HG03066 (cell line): Measurements from ENCODE around the gene RAB31.

Experiments used
- ATAC-seq: cut with Tn5 transposase; IDR thresholded peaks from one replicate; pipeline ENCODE4 v1.9.1; 2021; ENCODE audit warnings: low read depth; ENCODE audit not compliant: unreplicated experiment

The RAB31 gene

DNA sequence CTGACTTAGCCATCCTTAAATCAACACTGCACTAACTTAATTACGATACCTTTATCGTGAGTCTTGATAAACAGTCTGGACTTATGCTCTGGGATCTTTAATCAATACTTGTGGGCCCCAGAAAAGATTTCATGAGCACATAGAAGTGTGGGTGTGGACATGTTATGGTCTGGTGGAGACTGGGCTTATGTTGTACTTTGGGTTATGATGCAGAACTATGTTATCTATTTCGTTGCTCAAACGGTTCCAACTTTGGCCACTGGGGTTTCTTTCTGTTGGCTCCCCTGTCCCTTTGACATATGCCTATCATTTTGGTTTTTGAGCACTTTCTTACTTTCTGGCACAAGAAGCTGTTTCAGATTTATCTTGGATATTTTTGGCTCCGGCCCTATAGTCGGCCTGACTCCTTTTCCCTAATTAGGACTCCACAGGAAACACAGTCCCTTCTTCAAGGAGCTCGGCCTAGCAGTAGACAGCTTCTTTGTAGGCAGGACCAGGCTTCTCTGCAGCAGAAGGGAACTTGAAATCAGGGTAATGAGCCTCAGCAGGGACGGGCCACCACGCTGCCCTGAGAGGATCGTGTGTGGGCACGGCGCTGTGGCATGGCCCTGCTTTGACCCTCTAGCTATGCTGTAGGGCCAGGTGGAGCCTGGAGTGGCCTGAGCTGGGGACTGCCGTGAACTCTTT lies 123.1 kb downstream of the RAB31 start:
- ATAC-seq = no peak

DNA sequence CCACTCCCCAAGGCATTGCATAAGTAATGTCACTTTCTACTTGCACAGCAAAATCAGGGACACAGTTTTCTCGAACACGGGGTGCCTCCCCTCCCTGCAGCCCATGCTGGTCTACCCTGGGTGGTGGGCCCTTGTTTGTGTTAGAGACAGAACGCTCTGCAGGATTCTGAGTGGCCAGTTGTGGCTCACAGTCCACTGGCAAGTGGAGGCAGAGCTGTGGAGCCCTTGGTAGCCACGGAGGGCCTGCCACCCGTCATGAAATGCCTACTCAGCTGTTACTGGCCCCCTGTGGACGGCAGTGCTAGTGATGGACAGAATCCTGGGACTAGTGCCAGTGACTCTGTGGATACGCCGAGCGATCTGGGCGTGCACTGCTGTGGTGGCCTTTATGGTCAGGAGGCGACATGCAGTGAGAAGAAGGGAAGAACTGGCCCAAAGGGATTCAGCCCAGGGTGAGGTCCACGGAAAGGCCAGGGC lies 123.7 kb downstream of the RAB31 start:
- ATAC-seq = no peak

- no peak for ATAC-seq
These were observed 124.8 kb downstream of the RAB31 start for GRCh38 chr18:9832871-9833270.

DNA sequence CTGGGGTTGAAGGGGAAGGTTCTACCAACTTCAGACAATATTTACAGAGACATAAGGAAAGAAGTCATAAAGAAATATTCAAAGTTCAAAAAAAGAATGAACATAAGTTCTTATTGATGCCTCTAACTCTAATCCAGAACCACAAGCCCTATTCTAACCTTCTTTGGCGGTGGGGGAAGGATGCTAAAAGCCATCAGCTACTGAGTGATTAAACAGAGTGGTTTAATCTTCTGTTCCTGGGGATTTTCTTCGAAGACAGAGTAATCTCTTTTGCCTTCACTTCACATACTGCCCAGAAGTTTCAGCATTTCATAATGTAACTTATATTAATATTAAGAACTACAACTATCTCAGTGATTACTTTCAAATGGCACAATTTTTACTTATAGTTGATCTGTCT lies 126.5 kb downstream of the RAB31 start:
- no peak for ATAC-seq

- no peak for ATAC-seq
These were observed 127.1 kb downstream of the RAB31 start for GRCh38 chr18:9835113-9835755.

DNA sequence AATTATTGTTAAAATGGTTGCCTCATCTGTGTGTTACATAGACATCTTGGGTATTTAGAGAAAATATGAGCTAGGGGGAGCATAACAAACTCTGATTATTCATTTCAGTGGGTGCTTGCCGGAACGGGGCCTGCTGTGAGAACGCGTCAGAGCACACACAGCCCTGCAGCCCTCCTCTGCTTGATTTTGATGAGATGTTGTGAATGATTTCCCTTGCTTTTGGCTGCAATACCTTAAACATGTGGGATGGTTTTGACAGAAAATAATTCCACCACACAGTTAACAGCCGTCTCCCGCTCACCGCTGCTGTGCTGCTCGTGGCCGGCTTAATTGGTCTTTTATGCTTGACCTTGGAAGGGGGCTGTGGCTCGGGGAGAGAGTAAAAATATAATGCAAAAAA lies 127.7 kb downstream of the RAB31 start:
- no peak for ATAC-seq

DNA sequence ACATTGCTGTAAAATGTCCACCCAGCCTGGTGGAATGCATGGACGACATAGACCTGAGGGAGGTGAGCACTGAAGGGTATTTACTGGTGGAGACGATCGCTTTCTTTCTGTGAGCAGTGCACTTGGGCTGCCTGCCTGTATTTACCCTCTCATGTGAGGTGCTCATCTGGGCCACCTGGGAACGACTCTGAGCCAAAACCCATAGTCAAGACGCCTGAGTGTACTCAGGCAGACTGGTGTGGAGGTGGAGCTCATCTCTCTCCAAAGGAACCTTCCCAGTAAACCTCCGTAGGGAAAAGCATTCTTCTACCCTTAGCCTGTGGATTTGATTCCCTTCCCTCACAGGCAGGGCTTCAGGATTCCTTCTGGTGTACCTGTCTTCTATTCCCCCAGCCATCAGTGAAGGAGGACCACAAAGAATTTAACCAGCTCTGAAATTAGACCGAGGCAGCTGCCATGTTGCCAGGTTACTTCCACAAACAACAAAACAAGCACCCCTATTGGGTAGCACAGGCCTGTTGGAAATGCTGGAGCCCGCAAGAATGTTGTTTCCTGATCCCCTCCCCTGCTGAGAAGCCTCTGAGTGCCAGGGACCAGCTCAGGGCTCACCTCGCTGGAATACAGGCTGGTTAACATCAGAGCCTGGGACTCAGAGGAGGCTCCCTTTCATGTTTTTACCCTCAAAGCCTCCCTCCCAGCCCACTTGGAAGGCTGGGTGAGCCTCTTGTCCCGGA lies 130.2 kb downstream of the RAB31 start:
- ATAC-seq = no peak

- ATAC-seq = no peak
These were observed 131.1 kb downstream of the RAB31 start for GRCh38 chr18:9839211-9839610.

- ATAC-seq = no peak
These were observed 131.8 kb downstream of the RAB31 start for GRCh38 chr18:9839853-9840252.

DNA sequence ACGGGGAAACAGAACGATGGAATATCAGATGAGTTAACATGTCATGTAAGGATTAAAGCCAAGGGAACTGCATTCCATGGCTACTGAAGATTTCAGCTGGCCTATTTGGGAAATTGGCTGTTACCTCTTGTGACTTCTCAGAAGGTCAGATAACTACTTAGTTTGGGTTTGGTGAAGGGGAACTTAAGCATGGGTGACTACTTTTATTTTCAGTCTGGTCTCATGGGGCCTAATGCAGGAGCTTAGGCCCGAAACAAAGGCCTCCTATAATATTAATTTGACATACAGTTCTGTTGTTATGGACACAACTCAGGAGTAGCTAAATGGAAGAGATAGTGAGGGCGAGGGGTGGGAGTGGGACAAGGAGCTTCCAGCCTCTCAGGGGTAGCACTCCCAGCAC lies 133.7 kb downstream of the RAB31 start:
- no peak for ATAC-seq

DNA sequence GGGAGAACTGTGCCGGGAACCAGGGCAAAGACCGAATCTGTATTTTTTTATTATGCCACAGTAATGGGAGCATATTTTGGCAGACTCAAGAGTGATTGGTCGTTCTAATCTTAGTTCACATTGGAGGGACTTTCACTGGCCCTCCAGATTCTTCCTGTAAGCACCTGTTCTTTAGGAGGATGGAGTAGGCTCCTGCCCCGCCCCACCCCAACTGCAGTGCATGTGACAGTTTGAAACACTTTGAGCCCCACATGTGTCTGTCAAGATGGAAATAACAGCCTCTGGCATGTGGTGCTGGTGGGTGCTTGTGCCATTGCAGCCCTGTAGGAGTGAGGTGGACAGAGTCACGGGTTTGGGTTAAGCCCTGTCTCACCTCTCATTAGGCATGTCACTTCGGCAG lies 134.3 kb downstream of the RAB31 start:
- ATAC-seq = no peak

DNA sequence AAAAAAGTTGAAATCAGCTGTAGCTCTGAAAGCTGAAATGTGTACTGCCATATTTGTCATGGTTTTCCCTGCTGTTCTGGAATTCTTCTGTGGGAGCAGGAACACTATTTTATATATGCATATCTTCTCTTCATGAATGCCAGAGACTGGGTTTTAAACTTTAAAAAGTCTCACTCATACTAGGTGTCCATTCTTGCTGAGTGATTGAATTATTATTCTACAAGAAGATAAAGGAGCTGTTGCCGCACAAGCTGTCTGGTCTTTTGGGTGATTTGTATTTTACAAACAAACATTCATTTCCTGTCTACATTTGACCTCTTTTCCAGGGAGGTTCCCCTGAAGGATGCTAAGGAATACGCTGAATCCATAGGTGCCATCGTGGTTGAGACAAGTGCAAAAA lies 137.2 kb downstream of the RAB31 start:
- ATAC-seq = no peak

- ATAC-seq = no peak
These were observed 138.2 kb downstream of the RAB31 start for GRCh38 chr18:9846162-9846925.

- no peak for ATAC-seq
These were observed 140.2 kb downstream of the RAB31 start for GRCh38 chr18:9848170-9848879.

- no peak for ATAC-seq
These were observed 141.5 kb downstream of the RAB31 start for GRCh38 chr18:9849407-9850283.

- no peak for ATAC-seq
These were observed 142.2 kb downstream of the RAB31 start for GRCh38 chr18:9850309-9850708.

- no peak for ATAC-seq
These were observed 143.4 kb downstream of the RAB31 start for GRCh38 chr18:9851511-9851910.

DNA sequence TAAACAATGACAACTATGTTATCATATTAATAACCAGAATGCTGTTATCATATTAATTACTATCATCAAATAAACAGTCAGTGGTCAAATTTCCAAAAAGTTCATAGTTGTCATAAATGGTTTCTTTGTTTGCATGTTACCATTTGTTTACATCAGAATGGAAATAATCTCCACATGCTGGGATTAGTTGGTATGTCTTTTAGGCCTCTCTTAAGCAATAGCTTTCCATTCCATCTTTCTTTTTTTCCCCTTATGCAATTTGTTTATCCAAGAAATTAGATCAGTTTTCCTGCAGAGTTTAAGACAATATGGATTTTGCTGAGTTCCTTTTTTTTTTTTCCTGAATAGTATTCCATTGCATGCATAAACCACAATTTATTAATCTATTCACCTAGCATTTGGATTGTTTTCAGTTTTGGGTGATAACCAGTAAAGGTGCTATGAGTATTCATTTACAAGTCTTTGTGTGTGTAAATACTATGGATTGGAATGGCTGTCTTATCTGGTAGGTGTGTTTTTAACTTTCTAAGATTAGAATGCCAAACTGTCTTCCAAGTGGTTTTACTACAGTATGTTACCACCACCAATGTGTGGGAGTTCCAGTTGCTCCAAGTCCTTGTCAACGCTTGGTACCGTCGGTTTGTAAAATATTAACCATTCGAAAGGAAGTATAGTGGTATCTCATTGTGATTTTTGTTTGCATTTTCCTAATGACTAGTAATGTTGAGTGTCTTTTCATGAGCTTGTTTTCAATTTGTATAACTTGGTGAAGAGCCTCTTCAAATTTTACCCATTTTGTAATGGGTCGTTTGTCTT lies 144.4 kb downstream of the RAB31 start:
- no peak for ATAC-seq
